ENCODE results near the gene SDCCAG8.

GRCh38 chr1:243414152-243414494 lies 158.3 kb downstream of the SDCCAG8 start:
- no peak for TF ChIP-seq CTCF (IDR thresholded peaks at IDR 0.05)
- TF ChIP-seq ZFX (IDR thresholded peaks at IDR 0.05; ENCODE audit: borderline replicate concordance): no peak
